GM12874 (cell line): ENCODE results near the gene AHCYL1.

ENCODE experiments used
- CTCF ChIP-seq: IDR thresholded peaks from 2 replicates; pipeline ENCODE4 v1.5.1; 2011; ENCODE audit warnings: low read depth, mild to moderate bottlenecking, control low read depth, low read length, moderate library complexity; ENCODE audit not compliant: insufficient read depth

AHCYL1 gene

GRCh38 chr1:109976762-109977161 lies 7.8 kb upstream of the AHCYL1 start:
- TF ChIP-seq CTCF, result no peak

- no peak for TF ChIP-seq CTCF
These were observed 7.3 kb upstream of the AHCYL1 start for GRCh38 chr1:109977225-109977624.

GRCh38 chr1:109977657-109978378 lies 6.7 kb upstream of the AHCYL1 start:
- TF ChIP-seq CTCF, result no peak

- TF ChIP-seq CTCF, result no peak
These were observed 5.6 kb upstream of the AHCYL1 start for GRCh38 chr1:109978761-109979488.

GRCh38 chr1:109979489-109980091 lies 5.0 kb upstream of the AHCYL1 start:
- no peak for TF ChIP-seq CTCF

GRCh38 chr1:109980324-109981003 lies 4.1 kb upstream of the AHCYL1 start:
- TF ChIP-seq CTCF, result peak; percentile 38; the same call in 1 of the 2 replicates

GRCh38 chr1:109981004-109981335 lies 3.6 kb upstream of the AHCYL1 start:
- TF ChIP-seq CTCF, result no peak
